Measurements from ENCODE around the gene USP40.

Gene USP40

DNA sequence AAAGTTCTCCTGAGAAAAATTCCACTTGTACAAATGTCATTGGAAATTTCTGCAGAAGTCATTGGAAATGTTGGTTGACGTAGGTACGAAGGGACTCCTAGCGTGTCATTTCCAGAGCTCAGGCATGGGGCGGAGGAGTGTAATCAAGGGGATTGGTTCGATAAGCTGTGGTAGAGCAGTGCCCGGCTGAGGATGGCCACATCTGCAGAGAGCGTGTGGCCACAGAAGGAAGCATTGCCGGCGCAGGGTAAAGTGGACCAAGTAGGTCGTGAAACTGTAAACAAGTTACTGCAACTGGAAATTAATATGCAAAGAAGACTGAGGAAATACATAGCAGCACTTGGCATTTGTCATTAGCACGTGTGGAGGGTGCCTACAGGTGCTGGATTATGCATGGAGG lies 110.5 kb downstream of the USP40 start:
- TF ChIP-seq FOXP2 (optimal IDR thresholded peaks at IDR 0.05; ENCODE audit: borderline replicate concordance, extremely low read depth, extremely low read length, insufficient read depth) (no peak), TAF1 (IDR thresholded peaks at IDR 0.05; ENCODE audit: borderline replicate concordance, insufficient read depth, low read length) (no peak), POLR2AphosphoS5 (IDR thresholded peaks at IDR 0.05; ENCODE audit: low read depth, low read length) (no peak), SIN3A (IDR thresholded peaks at IDR 0.05; ENCODE audit: borderline replicate concordance, insufficient read depth, low read length) (no peak)
- TF ChIP-seq, protein P1, sequence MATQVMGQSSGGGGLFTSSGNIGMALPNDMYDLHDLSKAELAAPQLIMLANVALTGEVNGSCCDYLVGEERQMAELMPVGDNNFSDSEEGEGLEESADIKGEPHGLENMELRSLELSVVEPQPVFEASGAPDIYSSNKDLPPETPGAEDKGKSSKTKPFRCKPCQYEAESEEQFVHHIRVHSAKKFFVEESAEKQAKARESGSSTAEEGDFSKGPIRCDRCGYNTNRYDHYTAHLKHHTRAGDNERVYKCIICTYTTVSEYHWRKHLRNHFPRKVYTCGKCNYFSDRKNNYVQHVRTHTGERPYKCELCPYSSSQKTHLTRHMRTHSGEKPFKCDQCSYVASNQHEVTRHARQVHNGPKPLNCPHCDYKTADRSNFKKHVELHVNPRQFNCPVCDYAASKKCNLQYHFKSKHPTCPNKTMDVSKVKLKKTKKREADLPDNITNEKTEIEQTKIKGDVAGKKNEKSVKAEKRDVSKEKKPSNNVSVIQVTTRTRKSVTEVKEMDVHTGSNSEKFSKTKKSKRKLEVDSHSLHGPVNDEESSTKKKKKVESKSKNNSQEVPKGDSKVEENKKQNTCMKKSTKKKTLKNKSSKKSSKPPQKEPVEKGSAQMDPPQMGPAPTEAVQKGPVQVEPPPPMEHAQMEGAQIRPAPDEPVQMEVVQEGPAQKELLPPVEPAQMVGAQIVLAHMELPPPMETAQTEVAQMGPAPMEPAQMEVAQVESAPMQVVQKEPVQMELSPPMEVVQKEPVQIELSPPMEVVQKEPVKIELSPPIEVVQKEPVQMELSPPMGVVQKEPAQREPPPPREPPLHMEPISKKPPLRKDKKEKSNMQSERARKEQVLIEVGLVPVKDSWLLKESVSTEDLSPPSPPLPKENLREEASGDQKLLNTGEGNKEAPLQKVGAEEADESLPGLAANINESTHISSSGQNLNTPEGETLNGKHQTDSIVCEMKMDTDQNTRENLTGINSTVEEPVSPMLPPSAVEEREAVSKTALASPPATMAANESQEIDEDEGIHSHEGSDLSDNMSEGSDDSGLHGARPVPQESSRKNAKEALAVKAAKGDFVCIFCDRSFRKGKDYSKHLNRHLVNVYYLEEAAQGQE (IDR thresholded peaks at IDR 0.05; ENCODE audit: insufficient read depth in 1 of 2, low read depth in 2 of 2, low read length in 2 of 2) = no peak

DNA sequence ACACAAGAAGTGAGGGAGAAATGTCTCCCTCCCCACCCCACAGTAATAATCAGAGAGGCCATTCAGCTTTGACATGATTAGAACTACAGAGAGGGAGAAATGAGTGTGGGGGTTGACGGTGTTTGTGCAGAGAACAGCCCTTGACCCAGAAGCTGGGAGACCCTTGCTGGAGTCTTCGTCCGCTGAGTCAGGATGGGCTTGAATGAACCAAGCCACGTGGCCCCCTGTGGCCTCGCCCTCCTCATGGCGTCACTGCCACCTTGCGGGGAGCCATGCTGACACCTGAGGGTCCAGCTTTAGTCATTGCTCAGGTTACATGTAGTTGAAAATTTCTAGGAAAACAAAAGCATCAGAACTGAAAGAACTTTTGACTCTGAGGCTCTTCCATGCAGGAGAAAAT lies 111.1 kb downstream of the USP40 start:
- TF ChIP-seq, protein P1 (IDR thresholded peaks at IDR 0.05; ENCODE audit: insufficient read depth in 1 of 2, low read depth in 2 of 2, low read length in 2 of 2) = no peak
- TF ChIP-seq POLR2AphosphoS5 (IDR thresholded peaks at IDR 0.05; ENCODE audit: low read depth, low read length) = no peak
- TF ChIP-seq SIN3A (IDR thresholded peaks at IDR 0.05; ENCODE audit: borderline replicate concordance, insufficient read depth, low read length) = no peak
- TF ChIP-seq TAF1 (IDR thresholded peaks at IDR 0.05; ENCODE audit: borderline replicate concordance, insufficient read depth, low read length) = no peak
- no peak for TF ChIP-seq FOXP2 (optimal IDR thresholded peaks at IDR 0.05; ENCODE audit: borderline replicate concordance, extremely low read depth, extremely low read length, insufficient read depth)

DNA sequence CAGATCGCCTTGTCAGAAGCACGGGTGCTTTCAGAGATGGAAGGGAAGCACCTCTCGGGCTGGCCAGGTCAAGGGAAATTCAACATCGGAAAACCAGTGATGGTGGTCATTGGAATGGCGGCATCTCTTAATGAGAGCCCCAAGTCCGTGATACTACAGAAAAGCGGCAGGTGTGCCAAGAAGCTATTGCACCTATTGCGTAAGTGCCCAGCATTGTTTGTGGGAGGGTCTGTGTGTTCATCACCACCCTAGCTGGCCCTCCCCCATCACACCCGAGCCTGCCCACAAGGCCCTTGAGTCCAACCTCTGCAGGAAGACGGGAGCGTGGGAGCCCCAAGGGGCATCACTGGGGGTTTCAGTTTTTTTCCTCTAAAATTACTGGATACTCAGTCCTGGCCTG lies 111.6 kb downstream of the USP40 start:
- no peak for TF ChIP-seq FOXP2 (optimal IDR thresholded peaks at IDR 0.05; ENCODE audit: borderline replicate concordance, extremely low read depth, extremely low read length, insufficient read depth)
- no peak for TF ChIP-seq POLR2AphosphoS5 (IDR thresholded peaks at IDR 0.05; ENCODE audit: low read depth, low read length)
- no peak for TF ChIP-seq SIN3A (IDR thresholded peaks at IDR 0.05; ENCODE audit: borderline replicate concordance, insufficient read depth, low read length)
- TF ChIP-seq, protein P1 (IDR thresholded peaks at IDR 0.05; ENCODE audit: insufficient read depth in 1 of 2, low read depth in 2 of 2, low read length in 2 of 2) = no peak
- no peak for TF ChIP-seq TAF1 (IDR thresholded peaks at IDR 0.05; ENCODE audit: borderline replicate concordance, insufficient read depth, low read length)

DNA sequence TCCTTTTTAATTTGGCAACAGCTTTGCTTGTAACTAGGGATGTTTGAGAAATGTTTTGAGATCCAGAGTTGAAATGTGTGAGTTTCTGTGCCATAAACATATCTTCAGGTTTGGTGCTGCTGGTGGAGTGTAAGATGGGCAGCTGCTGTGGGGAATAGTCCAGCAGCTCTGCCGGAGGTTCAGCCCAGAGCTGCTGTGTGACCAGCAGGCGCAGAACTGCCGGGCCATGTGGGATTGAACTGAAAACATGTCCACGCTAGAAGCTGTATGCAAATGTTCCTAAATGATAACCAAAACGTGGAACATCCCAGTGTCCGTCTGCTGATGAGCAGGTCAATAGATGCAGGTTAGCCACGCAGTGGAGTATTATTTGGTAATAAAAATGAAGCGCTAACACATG lies 112.7 kb downstream of the USP40 start:
- TF ChIP-seq SIN3A (IDR thresholded peaks at IDR 0.05; ENCODE audit: borderline replicate concordance, insufficient read depth, low read length) = no peak
- TF ChIP-seq, protein P1 (IDR thresholded peaks at IDR 0.05; ENCODE audit: insufficient read depth in 1 of 2, low read depth in 2 of 2, low read length in 2 of 2) = no peak
- TF ChIP-seq TAF1 (IDR thresholded peaks at IDR 0.05; ENCODE audit: borderline replicate concordance, insufficient read depth, low read length) = no peak
- no peak for TF ChIP-seq POLR2AphosphoS5 (IDR thresholded peaks at IDR 0.05; ENCODE audit: low read depth, low read length)
- no peak for TF ChIP-seq FOXP2 (optimal IDR thresholded peaks at IDR 0.05; ENCODE audit: borderline replicate concordance, extremely low read depth, extremely low read length, insufficient read depth)

Measured in PFSK-1 (cell line).